GM21360 (cell line): ENCODE measurements around the gene IRF2BPL.
A peak's percentile ranks its signal among the peaks of the same experiment; 100 is the strongest.
"Not testable (repeated sequence)": the region's sequence is repeated elsewhere in the genome, so short reads cannot be mapped to it uniquely, and the experiment has no call there.

Experiments used
- ATAC-seq: cut with Tn5 transposase; IDR thresholded peaks from one replicate; pipeline ENCODE4 v1.9.1; 2021; ENCODE audit warnings: mild to moderate bottlenecking, moderate library complexity; ENCODE audit not compliant: unreplicated experiment

Gene IRF2BPL

DNA sequence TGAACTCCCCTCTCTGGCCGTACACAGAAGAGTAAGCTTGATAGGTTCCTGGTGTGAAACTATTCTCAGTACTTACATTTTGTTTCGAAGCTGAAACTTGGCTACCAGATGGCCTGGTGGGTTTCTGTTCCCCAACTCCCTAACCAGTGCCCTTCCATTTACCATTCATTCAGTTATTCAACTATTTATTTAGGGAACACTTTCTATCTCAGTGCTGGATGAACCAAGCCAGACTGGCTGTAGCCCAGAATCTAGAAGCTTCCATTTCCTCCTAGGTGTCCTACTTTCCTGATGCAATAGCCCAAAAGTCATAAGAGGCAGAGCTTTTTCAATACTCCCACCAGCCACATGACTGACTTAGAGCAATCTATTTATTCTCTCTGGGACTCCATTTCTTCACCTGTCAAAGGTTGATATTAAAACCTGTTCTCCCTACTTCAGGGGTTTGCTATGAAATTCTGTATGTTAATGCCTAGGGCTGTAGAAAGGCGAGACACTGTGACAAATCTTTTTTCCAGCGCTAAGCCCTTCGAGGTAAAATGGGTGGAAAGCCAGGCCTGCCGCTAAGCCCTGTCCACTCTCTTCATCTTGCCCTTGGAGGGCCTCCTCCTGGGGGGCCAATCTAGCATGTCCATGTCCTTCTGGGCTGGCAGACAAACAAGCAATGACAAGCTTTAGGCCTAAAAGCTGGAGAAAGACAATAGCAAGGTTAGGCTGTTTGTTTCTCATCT lies 8.1 kb upstream of the IRF2BPL start:
- no peak for ATAC-seq

DNA sequence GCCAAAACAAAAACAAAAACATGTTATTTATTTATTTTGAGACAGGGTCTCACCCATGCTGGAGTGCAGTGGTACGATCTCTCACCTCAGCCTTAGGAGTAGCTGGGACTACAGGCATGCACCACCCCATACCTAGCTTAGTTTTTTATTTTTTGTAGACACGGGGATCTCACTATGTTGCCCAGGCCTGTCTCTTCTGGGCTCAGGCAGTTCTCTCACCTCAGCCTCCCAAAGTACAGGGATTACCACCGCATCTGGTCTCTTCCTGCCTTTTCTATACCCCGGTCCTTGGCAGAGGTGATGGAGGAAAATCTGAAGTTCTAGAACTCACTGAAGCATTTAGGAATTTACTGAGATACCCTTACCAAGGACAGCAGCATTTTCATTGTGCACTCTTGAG lies 6.8 kb upstream of the IRF2BPL start:
- ATAC-seq = no peak

DNA sequence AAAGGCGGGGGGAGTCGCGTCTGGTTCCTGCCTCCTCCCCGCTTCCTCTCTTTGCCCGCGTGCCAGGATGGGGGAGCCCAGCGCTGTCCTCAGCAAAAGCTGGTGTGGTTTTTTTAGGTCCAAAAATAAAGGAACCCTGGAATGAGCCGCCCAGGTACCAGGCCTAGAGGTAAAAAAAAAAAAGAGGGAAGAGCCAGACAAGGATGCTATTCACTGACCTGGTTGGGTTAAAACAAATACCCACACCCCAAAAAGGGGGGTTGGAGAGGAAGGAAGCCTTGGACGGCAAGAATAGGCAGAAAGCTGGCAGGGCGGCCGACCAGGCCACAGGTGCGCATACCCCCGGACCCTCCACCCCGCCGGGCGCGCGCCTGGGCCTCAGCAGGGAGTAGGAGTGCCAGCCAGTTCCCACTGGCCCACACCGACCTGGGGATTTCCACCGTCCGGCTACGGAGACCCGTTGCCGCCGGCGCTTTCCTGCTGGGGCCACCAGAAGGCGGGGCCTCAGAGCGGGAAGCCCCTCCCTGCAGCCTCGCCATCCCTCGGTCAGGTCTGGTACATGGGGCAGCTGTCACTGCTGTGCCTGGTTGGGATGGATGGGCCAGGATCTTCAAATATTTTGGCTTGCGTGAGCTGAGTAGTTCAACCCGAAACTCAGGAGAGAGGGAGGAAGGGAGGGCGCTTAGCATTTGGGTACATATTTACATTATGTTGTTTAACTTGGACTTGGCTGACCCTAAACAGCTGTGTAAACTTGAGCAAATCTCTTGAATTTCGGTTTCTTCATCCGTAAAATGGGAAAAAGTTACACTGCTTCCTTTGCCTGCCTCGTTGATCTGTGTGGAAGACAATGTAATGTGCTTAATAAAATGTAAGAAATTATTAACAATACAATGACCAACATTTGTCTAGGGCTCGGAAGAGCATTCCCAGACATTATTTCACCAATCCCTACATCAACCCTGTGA lies 5.4 kb upstream of the IRF2BPL start:
- ATAC-seq = peak; percentile 71

DNA sequence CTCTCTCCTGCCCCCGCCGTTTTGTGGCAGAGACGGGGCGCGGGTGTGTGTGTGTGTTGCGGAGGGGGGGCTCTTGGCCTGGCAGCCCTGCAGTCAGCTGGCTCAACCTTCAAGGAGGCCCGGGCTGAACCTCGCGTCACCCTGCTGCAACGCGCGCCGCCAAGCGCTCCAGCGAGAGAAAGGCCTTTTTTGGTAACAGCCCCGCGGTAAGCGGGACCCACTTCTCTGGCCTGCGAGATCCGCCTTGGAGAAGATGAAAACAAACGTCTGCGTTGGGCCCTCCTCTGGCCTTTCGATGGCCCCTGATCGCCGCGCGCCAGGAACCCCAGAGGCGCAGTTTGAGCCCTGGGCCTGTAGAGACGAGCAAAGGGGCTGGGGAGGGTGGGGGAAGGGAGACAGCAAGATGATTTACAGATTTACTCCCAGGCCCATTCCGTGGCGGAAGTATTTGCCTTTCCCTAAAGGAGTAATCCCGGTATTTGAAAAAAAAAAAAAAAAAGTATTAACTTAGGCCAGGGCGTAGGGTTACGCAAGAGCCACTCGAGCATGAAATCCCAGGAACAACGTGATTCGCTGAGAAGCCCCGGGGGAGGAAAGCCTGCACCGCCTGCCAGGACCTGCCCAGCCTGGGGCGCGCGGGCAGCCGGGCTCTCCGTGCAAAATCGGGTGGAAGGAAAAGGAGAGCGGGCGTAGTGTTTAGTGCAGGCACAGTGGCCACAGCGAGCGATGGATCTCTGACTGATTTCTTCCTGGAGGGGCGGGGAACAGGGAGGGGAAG lies 4.5 kb upstream of the IRF2BPL start:
- ATAC-seq = no peak

GRCh38 chr14:77032491-77032843 lies 4.0 kb upstream of the IRF2BPL start:
- no peak for ATAC-seq

DNA sequence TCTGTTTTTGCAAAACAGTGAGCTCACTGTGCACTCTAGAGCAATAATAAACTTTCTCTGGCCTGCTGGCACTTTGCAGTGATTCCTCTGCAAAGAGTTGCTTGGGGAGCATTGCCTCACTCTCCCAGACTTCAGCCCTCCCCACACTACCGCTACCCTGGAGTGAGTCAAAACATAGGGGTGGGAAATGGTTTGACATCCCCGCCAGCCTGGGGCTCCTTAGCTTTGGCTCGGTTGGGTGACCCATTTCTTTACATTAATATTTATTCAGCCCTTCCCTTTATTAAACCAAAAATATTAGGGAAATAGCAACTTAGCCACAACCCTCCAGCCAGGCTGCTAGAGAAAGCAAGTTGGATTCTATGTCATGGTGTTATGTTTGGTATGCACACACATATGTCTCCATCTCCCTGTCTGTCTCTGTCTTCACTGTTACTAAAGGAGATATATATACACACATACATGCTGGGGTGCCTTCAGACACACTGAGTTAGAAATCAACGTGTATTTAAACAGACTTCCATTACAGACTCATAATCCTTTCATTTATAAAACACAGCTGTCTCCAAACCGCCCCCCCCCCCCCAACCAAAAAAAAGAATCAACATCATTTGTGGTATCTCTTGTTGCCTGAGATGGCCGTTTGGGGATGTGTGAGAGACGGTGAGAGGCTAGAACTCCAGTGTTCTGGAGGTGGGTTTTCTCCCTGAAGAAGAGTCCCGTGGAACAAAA lies 3.4 kb upstream of the IRF2BPL start:
- ATAC-seq = no peak

DNA sequence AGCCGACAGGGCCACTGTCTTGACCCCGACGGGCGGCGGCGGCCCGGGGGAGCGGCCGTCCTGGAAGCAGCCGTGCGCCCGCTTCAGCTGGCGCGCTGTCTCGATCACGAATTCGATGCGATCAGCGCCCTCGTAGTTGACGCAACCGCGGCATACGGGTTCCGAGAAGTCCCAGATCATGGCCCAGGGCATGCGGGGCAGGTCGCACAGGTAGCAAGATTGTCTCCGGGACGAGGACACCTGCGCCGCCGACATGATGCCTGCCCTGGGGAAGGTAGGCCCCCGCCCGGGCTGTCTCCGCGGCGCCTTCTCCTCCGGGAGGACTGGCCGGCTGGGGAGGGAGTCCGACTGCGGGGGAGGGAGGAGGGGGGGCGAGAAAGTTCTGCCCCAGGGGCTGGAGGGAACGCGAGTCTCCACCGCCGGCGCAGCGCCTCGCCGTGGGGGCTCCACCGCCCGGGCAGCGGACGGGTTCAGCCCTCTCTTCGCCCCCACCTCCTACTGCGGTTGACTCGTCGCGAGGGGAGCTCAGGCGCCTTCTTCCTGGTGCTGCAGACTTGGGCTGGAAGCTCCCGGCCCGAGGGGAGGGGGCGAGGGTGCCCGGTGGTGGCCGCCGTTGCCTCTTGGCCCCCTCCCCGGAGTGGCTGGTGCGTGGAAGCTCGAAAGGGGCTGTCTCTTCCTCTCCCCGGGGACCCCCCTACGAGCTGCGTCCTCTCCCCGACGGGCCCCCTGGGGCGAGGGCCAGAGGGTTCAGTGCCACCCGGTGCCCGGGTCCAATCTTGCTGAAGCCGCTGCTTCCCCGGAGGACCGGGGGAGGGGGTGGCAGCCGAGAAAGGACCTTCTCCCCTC lies 747 bp downstream of the IRF2BPL start:
- ATAC-seq = peak; percentile 22

DNA sequence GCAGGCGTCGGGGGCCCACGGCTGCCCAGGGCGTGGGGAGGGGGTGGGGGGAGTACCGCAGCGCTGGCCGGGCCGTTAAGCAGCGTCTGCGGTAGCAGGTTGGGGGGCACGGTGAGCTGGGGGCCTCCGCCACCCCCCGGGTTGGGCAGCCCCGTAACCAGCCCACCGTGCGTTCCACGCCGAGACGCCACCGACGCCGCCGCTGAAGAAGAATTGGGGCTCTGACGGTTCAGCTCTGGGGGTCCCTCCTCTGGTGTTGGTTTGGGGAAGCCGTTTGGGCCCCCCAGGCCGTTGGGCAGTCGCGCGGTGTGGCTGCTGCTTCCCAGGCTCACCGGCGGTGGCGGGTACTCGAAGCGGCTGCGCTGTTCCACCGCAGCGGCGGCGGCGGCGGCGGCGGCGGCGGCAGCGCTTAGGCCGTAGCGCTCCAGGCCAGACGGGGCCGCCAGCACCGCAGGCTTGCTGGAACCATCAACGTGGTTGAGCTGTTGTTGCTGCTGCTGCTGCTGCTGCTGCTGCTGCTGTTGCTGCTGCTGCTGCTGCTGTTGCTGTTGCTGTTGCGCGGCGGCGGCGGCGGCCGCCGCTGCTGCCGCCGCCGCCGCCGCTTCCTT lies 1.5 kb downstream of the IRF2BPL start:
- peak; percentile 10 for ATAC-seq

DNA sequence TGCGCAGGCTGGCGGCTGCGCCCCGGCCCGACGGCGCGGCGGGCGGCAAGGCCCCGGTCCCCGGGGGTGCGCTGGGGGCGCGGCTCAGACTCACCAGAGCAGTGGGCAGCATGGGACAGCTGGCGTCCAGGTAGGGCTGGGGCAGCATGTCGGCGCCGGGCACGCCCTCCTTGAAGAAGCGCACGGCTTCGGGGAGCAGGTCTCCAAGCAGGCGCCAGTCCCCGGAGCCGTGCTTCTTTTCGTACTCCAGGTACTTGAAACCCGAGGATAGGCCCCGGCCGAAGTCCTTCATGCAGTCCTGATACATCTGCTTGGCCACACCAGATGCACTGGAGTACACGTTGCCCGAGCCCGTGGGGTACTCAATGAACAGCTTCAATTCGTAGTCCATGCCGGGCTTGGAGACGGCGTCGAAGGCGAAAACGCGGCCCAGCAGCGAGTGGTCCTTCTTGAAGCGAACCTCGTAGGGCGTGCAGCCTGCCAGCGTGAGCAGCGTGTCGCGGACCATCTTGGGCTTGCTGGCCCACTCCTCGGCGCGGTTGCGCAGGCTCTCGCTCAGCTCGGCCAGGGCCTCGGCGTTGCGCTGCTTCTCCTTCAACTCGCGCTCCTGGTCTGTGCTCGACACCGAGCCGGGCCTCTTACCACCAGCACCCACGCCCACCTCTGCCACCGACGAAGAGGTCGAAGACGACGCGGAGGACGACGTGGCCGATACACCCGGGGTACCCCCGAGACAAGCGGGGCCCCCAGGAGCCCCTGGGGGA lies 2.2 kb downstream of the IRF2BPL start:
- no peak for ATAC-seq

DNA sequence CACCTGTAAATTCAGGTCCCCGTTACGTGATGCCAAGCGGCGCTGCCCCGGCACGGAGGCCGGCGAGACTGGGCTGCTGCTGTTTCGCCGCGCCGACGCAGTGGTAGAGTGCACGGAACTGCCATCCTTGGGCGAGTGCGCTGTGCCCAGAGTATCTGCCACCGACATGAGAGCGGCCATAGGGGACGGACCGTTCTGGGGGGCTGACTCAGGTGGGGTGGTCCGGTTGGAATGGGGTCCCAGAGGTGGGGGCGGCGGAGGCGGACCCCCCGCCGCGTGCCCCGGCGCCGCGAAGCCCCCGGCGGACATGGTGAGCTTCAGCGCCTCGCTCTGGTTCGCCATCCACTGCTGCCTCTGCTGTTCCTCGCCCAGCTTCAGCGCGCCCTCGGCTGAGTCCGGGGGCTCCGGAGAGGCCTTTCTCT lies 2.8 kb downstream of the IRF2BPL start:
- ATAC-seq = no peak

DNA sequence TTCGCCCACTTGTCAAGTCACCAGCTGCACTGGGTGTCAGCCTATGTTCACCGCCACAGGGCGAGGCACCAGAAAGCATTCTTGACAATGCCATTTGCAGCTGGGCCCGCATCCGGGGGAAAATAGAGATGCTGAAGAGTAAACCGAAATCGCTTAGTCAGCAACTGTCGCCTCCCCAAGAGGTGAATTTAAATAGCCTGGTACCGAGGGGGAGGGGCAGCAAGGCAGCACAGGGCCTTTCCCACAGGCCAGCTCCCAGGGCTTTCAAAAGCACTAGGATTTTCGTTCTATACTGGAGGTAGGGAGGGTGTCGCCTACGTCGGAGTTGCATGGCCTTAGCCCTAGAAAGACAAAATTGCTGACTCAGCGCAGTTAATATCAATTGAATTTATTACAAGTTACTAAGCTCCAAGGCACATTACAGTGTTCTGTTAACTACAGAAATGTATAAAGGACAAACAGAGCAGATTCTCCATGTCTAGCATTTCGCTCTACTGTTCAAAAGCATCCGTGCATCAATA lies 4.3 kb downstream of the IRF2BPL start:
- no peak for ATAC-seq

- ATAC-seq = no peak
Observed at GRCh38 chr14:77023001-77023996, 5.2 kb downstream of the IRF2BPL start.

GRCh38 chr14:77022236-77022852 lies 6.2 kb downstream of the IRF2BPL start:
- ATAC-seq = peak; percentile 57

DNA sequence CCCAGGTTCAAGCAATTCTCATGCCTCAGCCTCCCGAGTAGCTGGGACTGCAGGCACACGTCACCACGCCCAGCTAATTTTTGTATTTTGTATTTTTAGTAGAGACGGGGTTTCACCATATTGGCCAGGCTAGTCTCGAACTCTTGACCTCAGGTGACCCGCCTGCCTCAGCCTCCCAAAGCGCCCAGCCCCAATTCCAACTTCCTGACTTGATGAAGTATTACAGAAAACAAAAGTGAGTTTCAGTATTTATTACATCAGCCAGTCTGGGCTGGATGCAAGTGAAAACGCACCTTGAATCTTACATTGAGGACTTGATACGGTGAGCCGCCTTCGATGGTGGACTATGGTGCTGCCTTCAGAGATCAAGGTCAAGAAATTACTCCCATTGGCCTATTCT lies 7.1 kb downstream of the IRF2BPL start:
- ATAC-seq = not testable (repeated sequence)

GRCh38 chr14:77018785-77019184 lies 9.7 kb downstream of the IRF2BPL start:
- ATAC-seq = no peak

DNA sequence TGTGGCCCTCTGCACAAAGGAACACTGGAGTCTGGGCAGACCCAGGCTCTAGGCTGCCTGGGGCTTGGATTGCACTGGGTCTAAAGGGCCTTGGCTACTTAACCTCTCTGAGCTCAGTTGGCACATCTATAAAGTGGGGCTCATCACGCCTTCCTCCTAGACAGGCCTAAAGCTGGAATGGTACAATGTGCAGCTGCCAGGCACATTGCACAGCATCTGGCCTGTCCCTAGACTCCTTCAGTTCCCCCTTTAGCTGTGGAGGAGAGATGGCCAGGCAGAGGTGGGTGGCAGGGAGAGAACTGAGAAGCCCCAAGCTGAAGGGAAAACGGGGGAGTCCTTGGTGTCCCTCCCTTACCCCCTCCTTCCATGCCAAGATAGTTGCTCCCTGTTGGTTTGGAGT lies 10.8 kb downstream of the IRF2BPL start:
- ATAC-seq = no peak

- no peak for ATAC-seq
Observed at GRCh38 chr14:77014734-77015133, 13.8 kb downstream of the IRF2BPL start.
